EL (cell line): ENCODE measurements around the gene TOX2.

ENCODE experiments used
- DNase-seq: peaks from one replicate; pipeline ENCODE4 v3.0.0-alpha.2; 2016

TOX2 gene

DNA sequence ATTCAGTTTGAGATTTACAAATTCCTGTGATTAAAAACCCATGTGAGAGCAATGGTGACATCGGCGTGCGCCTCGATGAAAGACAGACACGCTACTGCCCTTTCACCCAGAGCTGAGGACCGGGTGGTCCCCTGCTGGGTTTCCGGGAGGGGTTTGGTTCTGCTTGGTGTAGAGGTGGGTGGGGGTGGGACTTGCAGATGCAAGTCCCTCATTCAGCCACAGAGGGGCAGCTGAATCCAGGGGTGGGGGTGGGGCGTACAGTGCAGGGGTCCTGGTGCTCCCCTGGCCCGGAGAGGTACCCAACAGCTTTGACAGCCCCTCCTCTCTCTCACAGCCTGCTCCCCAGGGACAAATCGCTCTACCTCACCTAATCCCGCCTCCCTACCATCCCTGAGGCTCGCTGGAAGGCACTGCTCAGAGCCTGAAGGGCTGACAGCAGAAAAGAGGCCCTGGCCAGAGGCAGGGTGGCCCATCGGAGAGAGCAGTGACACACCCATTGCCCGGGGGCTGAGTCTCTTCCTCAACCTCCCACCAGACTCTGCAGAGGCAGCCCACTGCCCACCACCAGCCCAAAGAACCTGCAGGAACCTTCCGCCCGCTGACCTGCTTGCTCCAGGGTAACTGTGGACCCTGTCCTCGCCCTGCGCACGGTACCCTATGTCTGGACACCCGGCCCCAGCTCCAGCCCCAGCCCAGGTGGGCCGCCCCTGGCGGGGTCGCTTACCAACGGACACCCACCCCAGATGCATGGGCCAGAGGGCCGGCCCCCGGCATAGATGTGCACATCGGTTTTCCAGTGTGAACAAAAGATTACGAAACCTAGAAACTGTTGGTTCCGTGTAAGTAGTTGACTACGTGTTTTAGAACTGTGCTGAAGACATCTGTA lies 153.9 kb downstream of the TOX2 start:
- DNase-seq, result no peak

DNA sequence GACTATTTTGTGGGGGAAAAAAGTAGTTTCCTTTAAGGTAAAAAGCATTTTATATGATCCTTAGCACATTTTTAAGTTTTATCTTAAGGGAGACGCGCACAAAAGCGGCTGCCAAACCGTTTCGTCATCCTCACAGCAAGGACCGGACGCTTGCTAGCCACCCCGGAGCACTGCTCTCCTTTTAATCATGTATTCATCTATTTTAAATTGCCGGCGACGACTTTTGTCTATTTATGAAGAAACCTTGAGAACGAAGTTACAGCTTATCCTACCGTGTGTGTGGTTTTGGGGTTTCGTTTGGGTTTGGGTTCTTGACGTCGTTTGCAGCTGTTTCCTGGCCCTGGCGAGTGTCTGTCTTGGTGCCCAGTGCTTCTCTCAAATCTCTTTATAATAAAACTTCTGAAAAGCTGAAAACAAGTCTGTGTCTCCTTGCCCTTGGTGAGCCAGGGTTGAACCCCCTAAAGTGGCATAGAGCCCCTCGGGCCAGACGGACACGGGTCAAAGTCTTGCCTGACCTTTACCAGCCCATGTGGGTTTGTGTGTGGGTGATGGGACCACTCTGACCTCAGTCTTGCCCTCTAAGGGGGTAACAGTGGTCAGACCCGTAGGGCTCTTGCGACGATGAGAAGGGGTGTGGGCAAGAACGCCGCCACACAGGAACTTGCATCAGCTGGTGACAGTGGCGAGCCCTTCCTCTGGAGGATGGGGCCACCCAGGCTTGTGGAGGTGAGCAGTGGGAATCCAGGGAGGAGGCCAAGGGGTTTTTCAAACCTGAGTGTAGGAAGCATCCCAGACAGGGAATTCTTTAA lies 154.8 kb downstream of the TOX2 start:
- no peak for DNase-seq

DNA sequence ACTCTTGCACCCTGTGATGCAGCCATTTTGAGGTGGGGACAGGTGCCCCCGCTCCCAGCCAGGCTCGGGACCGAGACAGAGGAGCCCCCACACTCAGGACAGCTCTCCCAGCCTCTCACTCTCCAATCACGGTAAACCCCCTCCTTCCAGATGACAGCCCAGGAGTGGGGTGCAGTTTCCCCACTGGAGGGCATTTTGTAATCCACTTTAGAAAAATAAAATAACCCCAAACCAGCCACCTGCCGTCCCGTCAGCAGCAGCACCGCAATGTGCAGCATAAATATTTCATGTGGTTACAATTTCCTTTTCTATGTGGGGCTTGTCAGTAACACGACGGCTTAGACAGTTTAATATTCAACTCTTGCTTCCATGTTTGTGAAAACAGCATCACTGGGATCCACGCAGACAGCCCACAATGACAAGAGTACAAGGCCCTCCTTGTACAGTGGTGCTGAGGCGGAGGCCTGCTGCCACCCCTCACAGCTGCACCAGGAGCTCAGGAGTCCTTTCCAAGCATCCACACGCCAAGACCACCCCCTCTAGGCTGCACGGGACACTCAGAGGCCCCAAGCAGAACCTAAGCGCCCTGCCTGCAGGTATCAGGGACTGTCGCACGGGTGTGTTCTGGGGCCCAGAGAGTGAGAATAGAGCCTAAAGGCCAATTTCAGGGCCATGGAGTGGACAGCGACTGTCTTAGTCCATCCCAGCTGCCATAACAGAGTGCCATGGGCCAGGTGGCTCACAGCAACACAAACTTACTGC lies 155.7 kb downstream of the TOX2 start:
- no peak for DNase-seq

DNA sequence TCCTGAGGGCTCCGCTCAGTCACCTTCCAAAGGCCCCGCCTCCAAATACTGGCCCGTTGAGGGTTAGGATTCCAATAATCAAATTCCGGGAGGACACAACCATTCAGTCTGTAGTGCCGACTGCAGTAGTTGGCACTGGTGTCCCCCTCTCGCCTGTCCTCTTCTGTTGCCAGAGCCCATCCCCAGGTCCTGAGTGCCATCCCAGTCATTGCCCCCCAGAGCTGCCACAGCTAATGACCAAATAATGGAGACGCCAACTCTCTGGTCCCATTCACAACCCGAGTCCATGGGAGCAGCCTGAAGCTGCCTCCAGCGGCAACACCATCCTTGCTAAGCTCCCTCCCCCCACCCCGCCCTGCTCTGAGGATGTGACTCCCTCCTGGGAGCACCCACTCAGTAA lies 156.4 kb downstream of the TOX2 start:
- no peak for DNase-seq

DNA sequence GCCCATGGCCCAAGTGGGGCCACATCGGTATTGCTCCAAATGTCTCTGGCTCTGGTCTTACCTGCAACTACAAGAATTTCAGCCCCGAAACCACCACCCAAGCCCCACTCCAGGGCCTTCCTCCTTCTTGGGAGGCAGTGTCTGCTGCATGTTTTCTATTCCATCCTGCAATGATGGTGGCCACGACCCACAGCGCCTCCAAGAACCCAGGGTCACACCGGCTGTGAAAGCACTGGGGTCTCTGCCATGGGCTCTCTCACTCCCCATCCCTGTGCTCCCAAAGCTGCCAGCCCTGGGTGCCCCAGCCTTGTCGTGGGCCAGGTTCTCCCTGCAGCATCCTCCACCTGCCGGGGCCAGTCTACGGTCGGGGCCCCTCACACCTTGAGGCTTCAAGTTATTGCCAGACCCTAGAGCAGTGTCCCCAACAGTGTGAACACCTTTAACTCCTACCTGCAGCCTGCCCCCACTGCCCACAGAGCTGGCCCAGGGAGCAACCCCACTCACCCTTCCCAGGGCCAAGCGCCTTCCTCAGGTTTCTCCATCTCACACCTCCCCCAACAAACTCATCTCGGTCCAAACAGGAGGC lies 157.0 kb downstream of the TOX2 start:
- no peak for DNase-seq

DNA sequence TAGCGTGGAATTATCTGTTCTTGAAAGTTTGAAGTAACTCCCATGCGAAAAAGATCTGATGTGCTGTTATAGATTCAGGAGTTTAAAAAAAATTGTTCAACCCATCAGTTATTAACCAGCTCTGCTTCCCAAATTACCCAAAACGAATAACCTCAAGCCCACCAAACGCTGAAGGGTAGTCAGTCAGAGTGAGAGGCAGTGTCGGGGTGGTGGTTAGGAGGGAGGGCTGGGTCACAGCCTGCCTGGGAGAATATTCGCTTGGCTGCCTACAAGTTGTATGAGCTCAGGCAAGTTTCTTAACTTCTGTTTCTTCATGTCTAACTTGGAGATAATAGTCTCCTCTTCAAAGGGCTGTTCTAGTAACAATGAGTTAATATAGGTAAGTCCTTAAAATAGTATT lies 157.7 kb downstream of the TOX2 start:
- DNase-seq, result no peak

DNA sequence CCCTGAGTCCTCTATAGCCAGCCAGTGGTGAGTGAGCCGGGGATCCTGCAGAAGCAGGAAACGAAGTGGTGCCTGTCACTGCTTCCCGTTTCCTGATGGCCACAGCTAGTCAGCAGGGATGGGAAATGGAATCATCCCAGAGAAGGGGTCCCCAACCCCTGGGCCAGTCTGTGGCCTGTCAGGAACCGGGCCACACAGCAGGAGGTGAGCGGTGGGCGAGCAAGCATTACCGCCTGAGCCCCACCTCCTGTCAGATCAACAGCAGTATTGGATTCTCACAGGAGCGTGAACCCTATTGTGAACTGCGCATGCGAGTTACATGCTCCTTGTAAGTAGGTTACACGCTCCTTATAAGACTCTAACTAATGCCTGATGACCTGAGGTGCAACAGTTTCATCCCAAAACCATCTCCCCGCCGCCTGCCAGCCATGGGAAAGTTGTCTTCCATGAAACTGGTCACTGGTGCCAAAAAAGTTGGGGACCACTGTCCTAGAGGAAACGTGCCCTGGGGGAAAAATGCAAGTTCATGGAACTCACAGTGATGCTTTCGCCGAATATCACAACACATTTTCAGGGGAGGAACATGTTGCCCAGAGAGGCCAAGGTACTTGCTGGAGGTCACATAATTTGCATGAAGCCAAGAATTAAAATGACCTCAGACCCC lies 158.5 kb downstream of the TOX2 start:
- no peak for DNase-seq

DNA sequence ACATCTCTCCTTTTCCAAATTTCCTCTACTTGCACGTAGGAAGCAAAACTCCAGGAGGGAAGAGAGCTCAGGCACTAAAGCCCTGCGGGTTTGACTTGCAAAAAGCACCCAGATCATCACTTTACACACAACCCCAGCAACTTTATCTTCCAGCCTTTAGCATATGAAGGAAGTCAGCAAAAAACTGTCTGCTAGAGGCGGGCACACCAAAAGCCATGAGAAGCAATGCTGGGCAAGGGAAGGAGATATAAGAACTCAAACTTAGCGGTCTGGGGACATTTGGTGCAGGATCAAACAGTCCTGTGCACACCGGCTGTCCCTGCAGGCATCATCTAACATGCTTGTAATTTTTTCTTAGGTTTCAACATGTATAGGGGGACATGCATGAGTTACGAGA lies 159.0 kb downstream of the TOX2 start:
- DNase-seq, result no peak

DNA sequence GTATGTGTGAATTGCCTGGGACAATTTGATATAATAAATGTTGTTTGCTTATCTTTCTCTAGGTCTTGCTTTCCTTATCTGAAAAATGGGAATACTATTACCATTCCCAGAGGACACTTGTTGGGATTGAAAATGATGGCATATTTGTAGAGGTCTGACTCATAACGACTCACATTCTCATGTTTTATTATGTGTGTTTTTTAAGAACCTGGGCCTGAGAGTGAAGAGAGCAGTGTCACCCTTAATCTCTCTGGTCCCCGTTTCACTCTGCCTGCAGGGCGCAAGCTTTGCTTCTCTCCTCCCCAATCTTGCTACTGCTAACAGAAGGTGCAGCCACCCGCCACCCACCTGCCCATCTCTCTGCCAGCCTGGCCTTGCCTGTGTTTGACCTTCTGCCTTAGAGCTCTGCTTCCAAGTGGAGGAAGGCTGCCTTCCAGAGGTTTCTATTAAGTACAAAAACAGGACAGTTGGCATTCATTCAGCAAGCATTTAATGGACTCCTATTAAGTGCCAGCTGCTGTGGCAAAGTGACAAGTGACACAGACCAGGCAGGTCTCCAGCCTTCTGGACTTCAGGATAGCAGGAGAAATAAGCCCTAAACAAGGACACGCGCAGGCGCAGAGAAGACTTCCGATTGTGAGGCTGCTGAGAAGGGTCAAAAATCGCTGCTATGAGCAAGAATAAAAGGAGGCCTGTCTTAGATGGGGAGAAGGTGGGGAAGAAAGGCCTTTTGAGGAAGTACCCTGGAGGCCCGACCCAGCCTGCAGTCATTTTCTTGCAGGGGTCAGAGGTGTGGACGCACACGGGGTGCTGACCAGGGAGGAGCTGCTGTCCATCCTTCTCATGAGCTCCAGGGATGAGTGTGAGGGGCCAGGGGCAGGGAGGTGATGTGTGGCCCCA lies 159.8 kb downstream of the TOX2 start:
- DNase-seq, result peak; percentile 48

DNA sequence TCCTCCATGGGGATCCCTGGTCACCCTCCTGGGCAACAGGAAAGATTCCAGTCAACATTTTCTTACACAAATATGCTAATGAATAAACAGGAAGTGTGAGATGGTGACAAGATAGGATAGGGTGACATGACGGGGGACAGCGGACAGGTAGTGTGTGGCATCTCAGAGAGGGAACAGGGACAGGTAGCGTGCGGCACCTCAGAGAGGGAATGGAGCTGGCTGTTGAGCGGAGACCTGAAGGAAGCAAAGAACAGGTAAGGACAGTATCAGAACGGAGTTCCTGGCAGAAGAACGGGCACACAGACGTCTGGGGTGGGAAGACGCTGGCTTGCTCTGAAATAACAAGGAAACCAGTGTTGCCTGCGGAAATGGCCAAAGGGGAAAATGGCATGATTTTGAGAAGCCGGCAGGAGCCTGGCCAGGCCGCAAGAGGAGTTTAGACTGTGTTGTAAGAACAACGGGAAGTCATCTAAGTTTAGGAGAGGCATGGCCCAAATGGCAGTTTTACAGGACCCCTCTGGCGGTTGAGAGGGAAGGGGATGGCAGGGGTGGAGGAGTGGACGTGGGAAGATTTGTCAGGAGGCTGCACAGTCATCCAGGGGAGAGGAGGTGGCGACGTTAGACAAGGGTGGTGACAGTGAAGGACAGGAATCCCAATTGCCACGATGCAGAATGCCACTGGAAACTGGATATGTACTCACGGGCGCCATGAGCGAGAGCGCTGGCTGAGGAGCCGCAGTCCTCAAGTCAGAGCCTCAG lies 160.7 kb downstream of the TOX2 start:
- DNase-seq, result no peak

DNA sequence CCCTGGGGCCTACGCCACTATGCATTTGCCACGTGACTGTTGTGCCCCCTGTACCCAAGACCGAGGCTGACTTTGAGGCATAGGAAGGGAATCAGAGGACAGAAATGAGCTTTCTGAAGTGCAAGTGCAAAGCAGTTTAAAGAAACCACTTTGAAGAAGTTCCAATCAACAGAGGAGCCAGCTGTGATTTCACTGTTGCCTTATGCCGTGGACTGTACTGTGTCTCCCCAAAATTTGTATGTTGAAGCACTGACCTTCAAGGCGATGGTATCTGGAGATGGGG lies 161.2 kb downstream of the TOX2 start:
- no peak for DNase-seq

DNA sequence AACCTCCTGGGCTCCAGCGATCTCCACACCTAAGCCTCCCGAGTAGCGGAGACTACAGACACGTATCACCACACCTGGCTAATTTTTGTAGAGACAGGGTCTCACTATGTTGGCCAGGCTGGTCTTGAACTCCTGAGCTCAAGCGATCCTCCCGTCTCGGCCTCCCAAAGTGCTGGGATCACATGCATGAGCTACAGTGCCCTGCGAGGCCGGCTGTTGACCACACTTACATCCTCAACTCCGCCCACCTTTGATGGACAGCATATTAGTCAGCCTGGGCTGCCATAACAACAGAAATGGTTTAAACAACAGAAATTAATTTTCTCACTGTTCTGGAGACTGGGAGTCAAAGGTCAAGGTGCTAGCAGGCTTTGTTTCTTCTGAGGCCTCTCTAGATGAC lies 164.6 kb downstream of the TOX2 start:
- DNase-seq, result no peak

DNA sequence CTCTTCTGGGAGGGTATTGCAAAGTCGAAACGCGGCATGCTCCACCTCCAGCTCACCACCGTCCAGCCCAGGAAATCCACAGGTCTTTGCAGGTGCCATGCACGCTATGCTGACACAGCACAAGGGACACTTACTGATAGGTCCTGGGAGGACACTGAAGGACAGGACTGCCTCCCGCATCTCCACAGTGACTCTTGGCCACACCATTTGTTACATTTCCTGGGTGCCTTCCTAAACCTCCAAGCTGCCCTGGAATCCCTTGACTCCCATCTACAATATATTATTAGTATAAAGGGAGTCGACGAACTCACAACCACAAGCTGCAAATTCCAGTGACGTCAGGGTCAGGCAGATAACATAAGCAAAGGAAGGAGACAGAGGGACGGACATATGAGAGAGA lies 165.4 kb downstream of the TOX2 start:
- peak; percentile 32 for DNase-seq

DNA sequence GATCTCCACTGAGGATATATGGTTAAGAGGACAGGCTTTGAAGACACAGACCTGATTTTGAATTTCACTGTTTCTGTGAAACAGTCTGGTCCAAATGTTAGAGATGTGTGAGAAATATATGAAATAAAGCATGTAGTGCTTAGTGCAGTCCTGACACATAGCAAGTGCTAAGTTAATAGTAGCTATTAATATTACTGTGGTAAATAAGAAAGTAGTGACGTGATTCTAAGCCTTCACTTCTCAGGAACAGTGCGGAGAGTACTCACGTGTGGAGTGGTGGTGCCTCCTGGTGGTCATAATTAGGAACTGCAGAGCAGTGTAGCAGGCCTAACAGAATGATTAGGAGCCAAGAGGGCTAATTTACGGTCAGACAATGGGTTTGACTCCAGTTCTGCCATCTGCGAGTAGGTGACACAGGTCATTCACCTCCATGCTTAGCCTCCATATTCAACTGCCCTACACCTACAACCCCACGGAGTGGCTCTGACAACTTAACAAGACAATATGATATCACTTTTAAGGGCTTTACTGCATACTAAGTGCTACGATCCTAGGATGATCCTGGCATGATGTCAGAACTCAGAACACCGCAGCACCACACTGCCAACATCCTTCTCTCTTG lies 166.1 kb downstream of the TOX2 start:
- DNase-seq, result peak; percentile 80

DNA sequence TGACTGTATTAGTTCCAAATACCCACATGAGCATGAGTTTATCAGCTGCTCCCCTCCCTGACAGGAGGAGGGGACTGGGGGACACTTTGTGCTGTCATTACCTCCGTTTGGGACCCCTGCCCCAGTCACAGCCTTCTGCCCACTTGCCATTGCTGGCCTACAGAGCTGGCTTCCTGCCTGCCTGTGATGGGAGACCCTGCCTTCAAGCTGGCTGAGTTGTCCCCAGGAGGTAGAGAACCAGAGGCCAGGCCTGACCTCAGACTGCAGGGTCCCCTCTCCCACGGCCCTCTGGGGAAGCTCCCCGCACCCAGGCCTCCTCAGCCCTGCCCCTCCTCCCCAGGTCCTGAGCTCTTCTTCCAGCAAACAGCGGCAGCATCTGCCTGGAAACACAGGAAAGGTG lies 166.8 kb downstream of the TOX2 start:
- DNase-seq, result no peak

DNA sequence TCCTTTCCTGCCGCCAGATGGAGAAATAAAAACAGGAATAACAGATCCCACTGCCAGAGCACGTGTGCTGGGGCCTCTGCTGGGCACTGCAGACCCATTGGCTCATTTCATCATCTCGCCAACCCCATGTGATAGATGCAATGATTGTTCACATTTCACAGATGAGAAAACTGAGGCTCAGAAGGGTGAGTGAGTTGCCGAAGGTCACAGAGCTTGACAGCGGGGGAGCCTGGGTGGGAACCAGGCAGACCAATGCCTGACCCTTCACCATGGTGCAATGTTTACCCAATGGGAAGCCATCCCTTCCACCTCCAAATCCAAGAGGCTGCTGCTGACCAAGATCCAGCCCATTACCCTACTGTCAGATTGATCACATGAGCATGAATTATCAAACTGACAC lies 167.2 kb downstream of the TOX2 start:
- DNase-seq, result no peak

DNA sequence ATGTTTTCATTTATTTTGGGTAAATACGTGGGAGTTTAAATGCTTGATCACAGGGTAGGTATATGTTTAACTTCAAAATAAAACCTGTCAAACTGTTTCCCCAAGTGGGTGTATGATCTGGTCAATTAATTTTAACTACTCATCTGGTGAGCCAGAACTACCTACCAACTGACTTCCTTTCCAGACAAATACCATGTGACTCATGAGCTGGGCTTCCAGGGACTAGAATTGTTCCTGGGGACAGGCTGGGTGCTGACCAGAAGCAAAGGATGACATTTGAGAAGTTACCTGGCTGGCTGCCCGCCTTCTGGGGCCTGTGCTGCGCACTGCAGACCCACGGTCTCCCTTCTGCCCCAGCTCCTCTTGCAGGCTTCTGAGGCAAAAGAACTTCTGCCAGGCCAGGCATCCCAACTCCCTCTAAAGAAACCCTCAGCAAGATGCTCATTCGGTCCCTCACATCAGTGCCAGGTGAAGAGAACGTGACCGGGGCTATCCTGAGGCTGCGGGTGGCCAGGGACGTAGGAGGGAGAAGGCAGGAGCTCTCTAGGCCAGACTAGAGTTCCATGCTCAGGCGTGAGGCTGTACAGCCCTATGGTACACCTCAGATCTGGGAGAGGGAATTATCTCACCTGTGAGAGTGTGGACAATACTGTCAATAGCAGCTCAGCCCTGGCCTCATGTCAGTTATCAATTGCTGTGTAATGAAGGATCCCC lies 168.7 kb downstream of the TOX2 start:
- DNase-seq, result peak; percentile 62

DNA sequence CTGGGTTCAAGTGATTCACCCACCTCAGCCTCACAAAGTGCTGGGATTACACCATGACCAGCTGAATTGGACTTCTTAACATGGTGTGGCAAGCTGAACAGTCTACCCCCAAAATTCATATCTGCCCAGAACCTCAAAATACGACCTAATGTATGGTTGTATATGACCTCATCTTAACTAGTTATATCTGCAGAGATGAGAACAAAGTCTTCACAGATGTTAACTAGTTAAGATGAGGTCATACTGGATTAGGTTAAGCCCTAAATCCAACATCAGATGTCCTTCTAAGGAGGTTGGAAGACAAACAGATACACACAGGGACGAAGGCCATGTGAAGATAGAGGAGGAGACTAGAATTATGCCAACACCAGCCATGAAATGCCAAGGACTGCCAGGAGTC lies 169.8 kb downstream of the TOX2 start:
- no peak for DNase-seq

DNA sequence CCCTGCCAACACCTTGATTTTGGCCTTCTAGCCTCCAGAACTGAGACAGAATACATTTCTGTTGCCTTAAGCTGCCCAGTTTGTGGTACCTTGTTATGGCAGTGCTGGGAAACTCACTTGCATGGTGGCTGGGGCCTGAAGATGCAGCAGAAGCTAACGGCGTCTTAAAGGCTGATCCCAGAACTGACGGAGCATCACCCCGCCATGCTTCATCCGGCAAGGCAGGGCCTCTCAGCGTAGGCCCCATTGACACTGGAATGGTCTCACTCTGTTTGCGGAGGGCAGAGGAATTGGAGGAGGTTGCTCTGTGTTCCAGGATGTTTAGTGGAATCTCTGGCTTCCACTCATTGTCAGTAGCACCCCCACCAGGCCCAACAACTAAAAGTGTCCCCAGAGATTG lies 170.2 kb downstream of the TOX2 start:
- no peak for DNase-seq
